Upper lobe of left lung (tissue), 6 donors: ENCODE measurements around the gene POLR2I. TPM values are rescaled to one million over a fixed set of nuclear protein-coding genes. Genes with fewer than 3 reads are reported as not detected.

Source experiments
- ATAC-seq, 2 donors: fragments of 200-7000 bp; cut with Tn5 transposase; one replicate each; pipeline ENCODE4 v1.9.1; 2022; ENCODE audit warnings: mild to moderate bottlenecking in 2 of 2, moderate library complexity in 2 of 2; ENCODE audit not compliant: low FRiP score in 2 of 2
- DNase-seq, 2 donors: peaks; one replicate each; pipeline ENCODE4 v3.0.0-alpha.2; 2019 to 2020
- H3K27ac ChIP-seq, 4 donors: fragments of 200-600 bp; sonication (generic); one replicate each; pipeline ENCODE4 v1.5.1; 2016 to 2019
- H3K27me3 ChIP-seq, 4 donors: fragments of 200-600 bp; sonication (generic); one replicate each; pipeline ENCODE4 v1.5.1; 2017 to 2019
- H3K36me3 ChIP-seq, 4 donors: fragments of 200-600 bp; sonication (generic); one replicate each; pipeline ENCODE4 v1.5.1; 2016 to 2019
- H3K4me1 ChIP-seq, 4 donors: fragments of 200-600 bp; sonication (generic); one replicate each; pipeline ENCODE4 v1.5.1; 2018 to 2019
- H3K4me3 ChIP-seq, 4 donors: fragments of 200-600 bp; sonication (generic); one replicate each; pipeline ENCODE4 v1.5.1; 2017 to 2019; ENCODE audit warnings: mild to moderate bottlenecking in 2 of 4, moderate library complexity in 1 of 4
- H3K9me3 ChIP-seq, 4 donors: fragments of 200-600 bp; sonication (generic); one replicate each; pipeline ENCODE4 v1.5.1; 2018 to 2019
- CTCF ChIP-seq, 6 experiments: fragments of 450-650 bp in 4 of 6; fragments of 200-600 bp in 2 of 6; sonication (generic) in 2 of 6; IDR thresholded peaks; one replicate each; pipeline ENCODE4 v1.5.1; 2016 to 2019; ENCODE audit warnings: antibody characterized with exemption in 6 of 6
- EP300 ChIP-seq, 4 donors: sonication (generic); formaldehyde crosslinking; IDR thresholded peaks; one replicate each; pipeline ENCODE4 v1.5.1; 2017; ENCODE audit warnings: antibody characterized with exemption in 4 of 4, control low read depth in 2 of 4
- POLR2A ChIP-seq, 4 donors: fragments of 450-650 bp; IDR thresholded peaks; one replicate each; pipeline ENCODE4 v1.5.1; 2016 to 2017; ENCODE audit warnings: antibody characterized with exemption in 4 of 4, mild to moderate bottlenecking in 2 of 4
- POLR2AphosphoS5 ChIP-seq, 2 donors: sonication (generic); formaldehyde crosslinking; IDR thresholded peaks; one replicate each; pipeline ENCODE4 v1.5.1; 2017; ENCODE audit warnings: antibody characterized with exemption in 2 of 2
- WGBS, 2 donors: methylation state at CpG; one replicate each; pipeline ENCODE4 v1.1.5; 2017 to 2018; 5-methylcytosine and 5-hydroxymethylcytosine counted together
- total RNA-seq, 6 donors: library from RNA; depleted of rRNA in 4 of 6; stranded (reverse); fragments of >200 nt in 4 of 6; gene quantifications; one replicate each; pipeline versions ENCODE4 v1.1.0 to v1.2.1, GENCODE V29; 2016 to 2021
- donor health status: DM: no; HTN: no; CAD: no; lungs with moderate emphysema.
- donor health status: DM: no; HTN: yes; CAD: no; lungs with severe emphysema.

The POLR2I gene
- total RNA-seq, 6 donors from 2014 or later: 36.2 to 81.7 (median 53.7) TPM

- no peak for TF ChIP-seq EP300 (IDR thresholded peaks at IDR 0.05)
- peak in 3 of 4 donors; percentile 14 to 38 (median 14) for TF ChIP-seq POLR2A (IDR thresholded peaks at IDR 0.05)
- no peak for TF ChIP-seq CTCF (IDR thresholded peaks at IDR 0.05)
- peak; percentile 56 to 93 for TF ChIP-seq POLR2AphosphoS5 (IDR thresholded peaks at IDR 0.05)
- H3K27ac ChIP-seq: peak within 1 kb of the TSS; percentile 89 to 99 (median 96)
- H3K4me3 ChIP-seq: peak within 1 kb of the TSS; percentile 50 to 62 (median 54)
- H3K4me1 ChIP-seq: peaks cover 8 to 25% (median 14%) of the 10 kb centered on the region in 4 donors
- WGBS, 2 donors: 44 to 48% methylated on average over 31 to 40 of the region's 40 CpGs
- no peaks in the 10 kb centered on the region for H3K27me3 ChIP-seq
- ATAC-seq (peak; percentile 85 to 86), DNase-seq (peak; percentile 43 to 89)
- no peaks in the 10 kb centered on the region for H3K9me3 ChIP-seq
- peaks cover 13 to 39% (median 36%) of the 10 kb centered on the region in 4 donors for H3K36me3 ChIP-seq
Measured at GRCh38 chr19:36152352-36153091, 37.8 kb upstream of the POLR2I start, which contains the start of gene COX7A1. Gene COX7A1, minus strand, starts transcription at chr19:36152447. Its CDS starts 40 bp downstream, at chr19:36152407.

- no peaks in the 10 kb centered on the region for H3K9me3 ChIP-seq
- 59 to 82% methylated on average over 16 of the region's 16 CpGs for WGBS, 2 donors
- H3K27me3 ChIP-seq: no peaks in the 10 kb centered on the region
- ATAC-seq (peak in 1 of 2 donors; percentile 3), DNase-seq (no peak)
- peak overlapping the region; percentile 89 to 99 (median 96) for H3K27ac ChIP-seq
- H3K36me3 ChIP-seq: peaks cover 18 to 45% (median 41%) of the 10 kb centered on the region in 4 donors
- peaks cover 8 to 25% (median 13%) of the 10 kb centered on the region in 4 donors for H3K4me1 ChIP-seq
- no peak for TF ChIP-seq CTCF (IDR thresholded peaks at IDR 0.05)
- TF ChIP-seq EP300 (IDR thresholded peaks at IDR 0.05): no peak
- TF ChIP-seq POLR2AphosphoS5 (IDR thresholded peaks at IDR 0.05): no peak
- TF ChIP-seq POLR2A (IDR thresholded peaks at IDR 0.05): no peak
- H3K4me3 ChIP-seq: peak overlapping the region; percentile 50 to 62 (median 54)
Measured at GRCh38 chr19:36152019-36152351, 37.3 kb upstream of the POLR2I start.

GRCh38 chr19:36151144-36152018 lies 36.7 kb upstream of the POLR2I start:
- H3K36me3 ChIP-seq: peaks cover 21 to 51% (median 48%) of the 10 kb centered on the region in 4 donors

GRCh38 chr19:36150586-36150985 lies 35.9 kb upstream of the POLR2I start:
- H3K36me3 ChIP-seq: peaks cover 27 to 59% (median 55%) of the 10 kb centered on the region in 4 donors
- no peak for ATAC-seq
- peaks cover 8 to 22% (median 10%) of the 10 kb centered on the region in 4 donors for H3K4me1 ChIP-seq
- TF ChIP-seq EP300 (IDR thresholded peaks at IDR 0.05): no peak
- DNase-seq: no peak
- no peaks in the 10 kb centered on the region for H3K9me3 ChIP-seq
- WGBS, 2 donors: 88% methylated on average over 5 of the region's 5 CpGs; no CpG with 5 or more reads in 1 of the 2 donors
- H3K4me3 ChIP-seq: peak overlapping the region in 1 of 4 donors; percentile 51
- no peaks in the 10 kb centered on the region for H3K27me3 ChIP-seq
- peak overlapping the region; percentile 89 to 99 (median 96) for H3K27ac ChIP-seq

More at GRCh38 chr19:36151144-36152018, 36.7 kb upstream of the POLR2I start:
- TF ChIP-seq EP300 (IDR thresholded peaks at IDR 0.05) (no peak), POLR2A (IDR thresholded peaks at IDR 0.05) (peak in 1 of 4 donors; percentile 52), POLR2AphosphoS5 (IDR thresholded peaks at IDR 0.05) (peak; percentile 76 to 82), CTCF (IDR thresholded peaks at IDR 0.05) (no peak)
- Histone ChIP-seq H3K27me3 (no peaks in the 10 kb centered on the region), H3K27ac (peak overlapping the region; percentile 89 to 99 (median 96)), H3K4me3 (peak overlapping the region; percentile 50 to 62 (median 54)), H3K4me1 (peaks cover 8 to 25% (median 10%) of the 10 kb centered on the region in 4 donors), H3K9me3 (no peaks in the 10 kb centered on the region)
- ATAC-seq (peak; percentile 64 to 78), DNase-seq (peak in 1 of 2 donors; percentile 79)
- WGBS, 2 donors: 52 to 62% methylated on average over 29 to 44 of the region's 47 CpGs
